ENCODE results near the gene EEA1.

- TF ChIP-seq POLR2A (IDR thresholded peaks at IDR 0.05; ENCODE audit: low read depth, low read length) (no peak), POLR2AphosphoS5 (IDR thresholded peaks at IDR 0.05; ENCODE audit: low read depth, low read length) (no peak)
Measured at GRCh38 chr12:92939116-92939515, 10.0 kb upstream of the EEA1 start.
